Nephron (organoid): ENCODE data around the gene PHYH.

Experiments used
- H3K27ac Mint-ChIP-seq, 3 experiments: 2 replicates each; pipeline ENCODE4 v1.8.0; 2020; ENCODE audit warnings: mixed read lengths in 3 of 3, mild to moderate bottlenecking in 2 of 3, moderate library complexity in 1 of 3
- H3K27me3 Mint-ChIP-seq: 2 replicates; pipeline ENCODE4 v1.8.0; 2021; ENCODE audit warnings: low read depth, mild to moderate bottlenecking, moderate library complexity, mixed read lengths
- H3K36me3 Mint-ChIP-seq: 2 replicates; pipeline ENCODE4 v1.8.0; 2020; ENCODE audit warnings: low read depth, mixed read lengths
- H3K4me1 Mint-ChIP-seq: 2 replicates; pipeline ENCODE4 v1.8.0; 2020; ENCODE audit warnings: mixed read lengths
- H3K4me3 Mint-ChIP-seq, 3 experiments: 2 replicates each; pipeline ENCODE4 v1.8.0; 2020; ENCODE audit warnings: mild to moderate bottlenecking in 3 of 3, mixed read lengths in 3 of 3, moderate library complexity in 2 of 3
- H3K9me3 Mint-ChIP-seq: 2 replicates; pipeline ENCODE4 v1.8.0; 2020; ENCODE audit warnings: mixed read lengths
- TF ChIP-seq, protein P1 (sequence below), 3 experiments: fragments of 200-600 bp; sonication (generic); IDR thresholded peaks; one replicate each; pipeline ENCODE4 v1.5.0; 2021; ENCODE audit warnings: antibody characterized with exemption in 3 of 3; ENCODE audit not compliant: unreplicated experiment in 3 of 3

Gene PHYH

DNA sequence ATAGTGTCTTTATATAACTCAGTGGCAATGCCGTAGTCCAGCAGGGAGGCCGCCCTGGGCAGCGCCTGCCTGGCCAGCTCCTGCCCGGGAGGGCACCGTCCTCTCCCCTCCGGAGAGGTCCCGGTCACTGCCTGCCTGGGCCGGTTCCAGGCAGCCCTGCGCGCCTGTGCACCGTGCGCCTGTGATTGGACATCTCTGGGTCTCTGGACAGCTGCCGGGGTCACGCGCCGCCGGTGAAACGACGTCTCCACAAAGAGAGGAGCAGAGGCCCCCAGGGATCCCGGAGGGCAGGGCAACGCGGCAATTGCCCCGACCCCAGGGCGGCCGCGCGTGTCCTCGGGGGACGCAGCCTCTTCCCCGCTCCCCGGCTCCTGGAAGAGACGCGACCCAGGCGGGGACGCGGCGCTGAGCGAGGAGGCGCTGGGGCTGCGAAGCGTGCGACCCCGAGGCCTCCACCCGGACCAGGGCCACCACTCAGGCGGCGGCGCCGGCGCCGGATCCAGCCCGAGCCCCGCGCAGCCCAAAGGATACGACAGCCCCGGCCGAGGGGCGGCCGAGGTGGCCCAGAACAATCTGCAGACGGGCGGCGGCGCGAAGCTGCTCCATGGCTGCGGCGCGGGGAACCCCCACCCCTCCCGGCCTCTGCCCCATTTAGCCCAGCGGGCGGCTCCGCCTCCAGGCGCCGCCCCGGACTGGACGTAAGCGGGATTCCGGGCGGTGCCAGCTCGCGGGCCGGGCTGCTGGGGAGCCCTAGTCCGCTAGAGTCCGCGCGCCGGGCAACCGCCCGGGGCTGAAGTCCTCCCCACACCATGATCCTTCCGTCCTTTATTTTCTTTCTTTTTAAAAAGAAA lies at the start of gene PHYH:
TSS of gene PHYH (minus strand) at position 628 of the 851 bp plus-strand sequence. CDS start at position 606, 22 bp downstream.
- peaks cover 5% of the 10 kb centered on the region for H3K27me3 Mint-ChIP-seq
- H3K4me1 Mint-ChIP-seq: peaks cover 11% of the 10 kb centered on the region

DNA sequence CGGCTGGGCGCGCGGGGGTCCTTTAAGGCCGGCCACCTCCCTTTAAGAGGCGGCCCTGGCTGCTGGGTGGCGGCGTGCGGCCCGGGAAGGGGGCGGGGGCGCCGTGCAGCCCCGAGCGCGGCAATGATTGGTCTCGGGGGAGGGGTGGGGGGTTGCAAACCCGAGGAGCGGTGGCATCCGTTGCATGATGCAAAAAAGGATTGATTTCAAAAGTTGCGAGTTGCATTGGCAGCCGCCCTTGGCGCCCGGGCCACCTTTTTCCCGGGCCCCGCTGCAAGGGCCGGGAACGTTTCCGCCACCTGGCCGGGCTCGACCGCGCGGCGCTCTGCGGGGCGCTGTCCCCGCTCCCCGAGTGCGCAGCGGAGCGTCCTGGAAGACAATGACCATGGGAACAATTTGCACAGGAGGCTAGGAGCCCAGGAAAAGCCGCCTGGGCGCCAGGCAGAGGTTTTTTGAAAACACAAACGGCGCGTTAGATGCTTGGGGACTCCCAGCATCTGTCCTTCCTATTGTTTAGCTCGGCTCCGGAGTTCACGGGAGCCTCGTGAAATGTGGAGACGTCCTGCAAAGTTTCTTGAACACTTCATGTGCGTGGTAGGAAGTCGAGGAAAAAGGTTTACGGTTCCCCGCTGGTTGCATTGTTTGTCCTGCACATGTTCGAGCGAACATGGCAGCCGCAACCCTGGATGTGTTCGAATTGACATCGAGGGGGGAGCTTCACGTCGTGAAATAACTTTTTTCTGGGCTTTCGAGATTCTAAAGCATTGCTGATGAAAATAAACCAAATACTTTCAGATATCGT lies 48.6 kb upstream of the PHYH start, which contains the start of gene SEPHS1:
TSS of gene SEPHS1 (minus strand) at position 78 of the 802 bp plus-strand sequence. CDS start 3,343 bp downstream, outside the sequence.
- peak within 1 kb of the TSS; percentile 91 to 98 (median 95) for H3K4me3 Mint-ChIP-seq
- peaks cover 11% of the 10 kb centered on the region for H3K36me3 Mint-ChIP-seq
- TF ChIP-seq, protein P1, sequence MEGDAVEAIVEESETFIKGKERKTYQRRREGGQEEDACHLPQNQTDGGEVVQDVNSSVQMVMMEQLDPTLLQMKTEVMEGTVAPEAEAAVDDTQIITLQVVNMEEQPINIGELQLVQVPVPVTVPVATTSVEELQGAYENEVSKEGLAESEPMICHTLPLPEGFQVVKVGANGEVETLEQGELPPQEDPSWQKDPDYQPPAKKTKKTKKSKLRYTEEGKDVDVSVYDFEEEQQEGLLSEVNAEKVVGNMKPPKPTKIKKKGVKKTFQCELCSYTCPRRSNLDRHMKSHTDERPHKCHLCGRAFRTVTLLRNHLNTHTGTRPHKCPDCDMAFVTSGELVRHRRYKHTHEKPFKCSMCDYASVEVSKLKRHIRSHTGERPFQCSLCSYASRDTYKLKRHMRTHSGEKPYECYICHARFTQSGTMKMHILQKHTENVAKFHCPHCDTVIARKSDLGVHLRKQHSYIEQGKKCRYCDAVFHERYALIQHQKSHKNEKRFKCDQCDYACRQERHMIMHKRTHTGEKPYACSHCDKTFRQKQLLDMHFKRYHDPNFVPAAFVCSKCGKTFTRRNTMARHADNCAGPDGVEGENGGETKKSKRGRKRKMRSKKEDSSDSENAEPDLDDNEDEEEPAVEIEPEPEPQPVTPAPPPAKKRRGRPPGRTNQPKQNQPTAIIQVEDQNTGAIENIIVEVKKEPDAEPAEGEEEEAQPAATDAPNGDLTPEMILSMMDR (IDR thresholded peaks at IDR 0.05; ENCODE audit: unreplicated experiment in 3 of 3): no peak
- H3K9me3 Mint-ChIP-seq: no peaks in the 10 kb centered on the region
- peaks cover 28% of the 10 kb centered on the region for H3K4me1 Mint-ChIP-seq
- H3K27me3 Mint-ChIP-seq: peaks cover 32% of the 10 kb centered on the region
- peak within 1 kb of the TSS; percentile 99 to 100 (median 100) for H3K27ac Mint-ChIP-seq

More for the DNA sequence above, at the start of gene PHYH:
- peak within 1 kb of the TSS; percentile 14 to 59 (median 51) for H3K27ac Mint-ChIP-seq
- TF ChIP-seq, protein P1 (IDR thresholded peaks at IDR 0.05; ENCODE audit: unreplicated experiment in 3 of 3): no peak
- no peaks in the 10 kb centered on the region for H3K9me3 Mint-ChIP-seq
- no peaks in the 10 kb centered on the region for H3K36me3 Mint-ChIP-seq
- H3K4me3 Mint-ChIP-seq: peak within 1 kb of the TSS; percentile 82 to 89 (median 87)

- TF ChIP-seq, protein P1 (IDR thresholded peaks at IDR 0.05; ENCODE audit: unreplicated experiment in 3 of 3): no peak
- Mint-ChIP-seq H3K27me3 (peaks cover 27% of the 10 kb centered on the region), H3K4me3 (peak overlapping the region in 2 of 3 experiments; percentile 69 to 73), H3K27ac (peak overlapping the region in 1 of 3 experiments; percentile 99), H3K4me1 (peaks cover 28% of the 10 kb centered on the region), H3K36me3 (peaks cover 16% of the 10 kb centered on the region), H3K9me3 (no peaks in the 10 kb centered on the region)
Observed at GRCh38 chr10:13347500-13348156, 47.8 kb upstream of the PHYH start.

DNA sequence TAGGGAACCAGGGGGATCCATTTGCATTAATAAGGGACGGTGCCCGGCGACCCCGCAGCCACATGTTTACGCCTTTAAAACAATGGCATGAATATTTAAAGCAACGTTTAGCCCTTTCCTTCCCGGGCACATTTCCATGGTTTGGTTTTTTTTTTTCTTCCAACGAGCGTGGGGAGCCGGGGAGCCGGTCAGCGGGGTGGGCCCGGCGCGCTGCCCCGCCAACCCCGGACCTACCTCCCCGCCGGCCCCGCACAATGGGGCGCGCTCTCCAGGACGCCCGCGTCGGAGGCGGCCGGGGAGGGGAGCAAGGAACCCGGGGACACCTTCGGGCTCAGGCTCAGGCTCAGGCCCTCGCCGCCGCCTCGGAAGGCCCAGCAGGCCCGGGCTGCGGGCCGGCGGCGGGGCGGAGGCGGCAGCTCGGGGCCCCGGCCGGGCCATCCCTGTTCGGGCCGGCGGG lies 47.2 kb upstream of the PHYH start:
- H3K4me1 Mint-ChIP-seq: peaks cover 28% of the 10 kb centered on the region
- TF ChIP-seq, protein P1 (IDR thresholded peaks at IDR 0.05; ENCODE audit: unreplicated experiment in 3 of 3): no peak
- no peaks in the 10 kb centered on the region for H3K9me3 Mint-ChIP-seq

DNA sequence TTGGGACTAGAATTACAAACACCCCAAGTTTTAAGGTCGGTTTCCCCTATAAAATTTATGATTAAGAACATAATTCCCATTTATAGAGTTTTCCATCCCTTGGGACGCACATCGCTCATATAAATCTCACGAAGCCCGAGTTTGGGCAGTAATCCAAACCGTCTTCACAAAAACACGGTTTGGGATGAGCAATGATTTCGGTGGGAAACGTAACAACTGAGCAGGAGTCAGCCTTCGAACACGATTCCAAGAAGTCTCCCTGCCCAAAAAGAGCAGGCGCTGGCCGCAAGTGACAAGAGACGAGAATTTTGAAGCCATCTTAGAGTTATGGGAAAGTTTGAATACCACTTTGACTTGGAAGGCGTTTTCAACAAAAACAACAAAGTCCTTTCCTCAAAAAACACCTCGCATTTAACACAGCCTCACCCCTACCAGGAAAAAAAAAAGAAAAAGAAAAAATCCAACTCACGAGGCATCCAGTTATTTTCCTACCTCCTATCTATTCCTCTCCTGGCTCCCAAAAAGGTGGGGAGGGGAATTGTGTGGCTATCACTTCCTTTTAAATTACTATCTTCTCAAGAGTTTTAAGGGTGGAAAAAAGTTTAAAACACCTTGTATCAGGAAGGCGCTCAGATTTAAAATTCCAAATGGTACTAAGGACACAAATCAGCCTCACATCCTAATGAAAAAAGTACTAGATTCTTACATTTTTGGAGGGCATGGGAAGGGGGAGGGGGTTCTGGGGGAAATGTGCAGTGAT lies 46.6 kb upstream of the PHYH start:
- H3K9me3 Mint-ChIP-seq: no peaks in the 10 kb centered on the region

More for the DNA sequence above, 47.2 kb upstream of the PHYH start:
- peaks cover 16% of the 10 kb centered on the region for H3K36me3 Mint-ChIP-seq
- H3K4me3 Mint-ChIP-seq: peak overlapping the region; percentile 91 to 98 (median 92)
- H3K27ac Mint-ChIP-seq: peak overlapping the region; percentile 99 to 100 (median 100)
- H3K27me3 Mint-ChIP-seq: peaks cover 21% of the 10 kb centered on the region

More for the DNA sequence above, 46.6 kb upstream of the PHYH start:
- peak overlapping the region; percentile 91 to 98 (median 92) for H3K4me3 Mint-ChIP-seq
- peaks cover 15% of the 10 kb centered on the region for H3K27me3 Mint-ChIP-seq
- peaks cover 18% of the 10 kb centered on the region for H3K36me3 Mint-ChIP-seq
- TF ChIP-seq, protein P1 (IDR thresholded peaks at IDR 0.05; ENCODE audit: unreplicated experiment in 3 of 3): no peak
- peak overlapping the region; percentile 99 to 100 (median 100) for H3K27ac Mint-ChIP-seq
- H3K4me1 Mint-ChIP-seq: peaks cover 28% of the 10 kb centered on the region
